Fibroblast of lung (primary cell): ENCODE data around the gene MYLK. TPM values are rescaled to one million over a fixed set of nuclear protein-coding genes. Genes with fewer than 3 reads are reported as not detected.

Experiments used
- DNase-seq, 2 donors: peaks; one replicate each; pipeline versions ENCODE4 v3.0.0 to v3.0.0-alpha.2; 2010; ENCODE audit warnings: low read depth in 2 of 2
- H2AFZ ChIP-seq: 2 replicates; pipeline ENCODE4 v1.5.1; 2012; ENCODE audit warnings: low read length, control low read depth, inconsistent platforms
- H3K27ac ChIP-seq: 2 replicates; pipeline ENCODE4 v1.5.1; 2011; ENCODE audit warnings: low read length, control low read depth; ENCODE audit not compliant: insufficient read depth
- H3K27me3 ChIP-seq: 2 replicates; pipeline ENCODE4 v1.5.1; 2011; ENCODE audit warnings: mild to moderate bottlenecking, low read length; ENCODE audit not compliant: control insufficient read depth, insufficient read depth
- H3K36me3 ChIP-seq: 2 replicates; pipeline ENCODE4 v1.5.1; 2011; ENCODE audit warnings: low read length; ENCODE audit not compliant: control insufficient read depth, insufficient read depth
- H3K4me1 ChIP-seq: 2 replicates; pipeline ENCODE4 v1.5.1; 2011; ENCODE audit warnings: low read length; ENCODE audit not compliant: control insufficient read depth, insufficient read depth; ENCODE audit errors: extremely low read depth
- H3K4me2 ChIP-seq: 2 replicates; pipeline ENCODE4 v1.5.1; 2011; ENCODE audit warnings: low read length, control low read depth; ENCODE audit not compliant: insufficient read depth; ENCODE audit errors: extremely low read depth
- H3K4me3 ChIP-seq, 4 experiments: fragments of 200-600 bp in 1 of 4; sonication (generic) in 1 of 4; replicated peaks in 1 of 4; 2 replicates each; pipeline ENCODE4 v1.5.1; 2011 to 2016; ENCODE audit warnings: low read length in 4 of 4, low read depth in 3 of 4, mild to moderate bottlenecking in 3 of 4, control low read depth in 2 of 4, inconsistent platforms in 1 of 4, mixed read lengths in 1 of 4; ENCODE audit not compliant: insufficient read depth in 1 of 4; ENCODE audit errors: control extremely low read depth in 1 of 4
- H3K79me2 ChIP-seq: 2 replicates; pipeline ENCODE4 v1.5.1; 2012; ENCODE audit warnings: mild to moderate bottlenecking, low read length, inconsistent platforms; ENCODE audit not compliant: control insufficient read depth, insufficient read depth
- H3K9ac ChIP-seq: 2 replicates; pipeline ENCODE4 v1.5.1; 2011; ENCODE audit warnings: mild to moderate bottlenecking, low read length, control low read depth; ENCODE audit not compliant: insufficient read depth
- H3K9me3 ChIP-seq: 2 replicates; pipeline ENCODE4 v1.5.1; 2012; ENCODE audit warnings: low read depth, low read length; ENCODE audit not compliant: control insufficient read depth, insufficient read depth
- H4K20me1 ChIP-seq: 2 replicates; pipeline ENCODE4 v1.5.1; 2011; ENCODE audit warnings: low read length; ENCODE audit not compliant: control insufficient read depth, insufficient read depth; ENCODE audit errors: extremely low read depth
- CTCF ChIP-seq, 2 donors: IDR thresholded peaks in 1 of 2; conservative IDR thresholded peaks in 1 of 2; 1 replicate in 1 of 2; 2 replicates in 1 of 2; pipeline ENCODE4 v1.5.1; 2011 to 2012; ENCODE audit warnings: low read length in 2 of 2, control low read depth in 1 of 2, inconsistent platforms in 1 of 2, low read depth in 1 of 2, mild to moderate bottlenecking in 1 of 2
- EZH2 ChIP-seq: IDR thresholded peaks from 2 replicates; pipeline ENCODE4 v1.5.1; 2012; ENCODE audit warnings: low read length, control low read depth, mild to moderate bottlenecking; ENCODE audit errors: missing control alignments
- polyA plus RNA-seq, 2 donors: library from polyadenylated mRNA; depleted of rRNA in 1 of 2; stranded (reverse) in 1 of 2; unstranded in 1 of 2; fragments of >200 nt; gene quantifications; 2 replicates each; pipeline ENCODE4 v1.2.1, GENCODE V29; 2011 to 2012; ENCODE audit warnings: missing spikeins in 1 of 2
- total RNA-seq: library from RNA; depleted of rRNA; stranded (reverse); fragments of >200 nt; gene quantifications from 2 replicates; pipeline ENCODE4 v1.2.1, GENCODE V29; 2014

Gene MYLK
- total and polyA plus RNA-seq, 2 donors (not counting 1 experiment from before 2014, with no cell fraction given) = 918 to 941 TPM

GRCh38 chr3:123635717-123636116 lies 248.4 kb downstream of the MYLK start:
- H2AFZ ChIP-seq = no peak overlapping the region
- H3K4me3 ChIP-seq = no peak overlapping the region
- TF ChIP-seq CTCF (conservative IDR thresholded peaks at IDR 0.05 in 1 of 2, IDR thresholded peaks at IDR 0.05 in 1 of 2; ENCODE audit: low read depth in 1 of 2, low read length in 2 of 2) (no peak), EZH2 (no peak)
- peaks cover 19% of the 10 kb centered on the region for H3K4me1 ChIP-seq
- H3K27me3 ChIP-seq = no peaks in the 10 kb centered on the region
- no peak overlapping the region for H3K27ac ChIP-seq
- H3K9me3 ChIP-seq = no peaks in the 10 kb centered on the region
- no peaks in the 10 kb centered on the region for H4K20me1 ChIP-seq
- peaks cover 46% of the 10 kb centered on the region for H3K36me3 ChIP-seq
- no peak overlapping the region for H3K4me2 ChIP-seq
- H3K9ac ChIP-seq = no peak overlapping the region
- no peaks in the 10 kb centered on the region for H3K79me2 ChIP-seq
- no peak for DNase-seq

DNA sequence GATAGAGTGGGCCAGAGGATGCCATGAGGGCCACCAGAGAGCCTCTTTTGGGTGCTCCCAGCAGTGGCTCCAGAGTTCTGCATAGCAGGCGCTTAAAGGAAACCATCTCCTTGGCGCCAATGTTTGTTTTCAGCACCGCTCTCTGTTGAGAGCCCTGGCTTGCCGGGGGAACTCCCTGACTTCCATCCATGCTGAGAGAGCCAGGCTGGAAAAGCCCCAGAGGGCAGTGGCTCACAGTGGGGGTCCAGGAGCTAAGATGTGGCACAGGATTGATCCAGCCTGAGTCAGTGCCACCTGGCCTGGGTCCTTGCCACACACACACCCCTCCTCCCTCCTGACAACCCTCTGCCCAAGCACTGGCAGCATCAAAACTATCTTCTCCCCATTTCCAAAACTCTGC lies 248.9 kb downstream of the MYLK start:
- Histone ChIP-seq H3K4me1 (peaks cover 19% of the 10 kb centered on the region), H3K4me2 (no peak overlapping the region), H3K27me3 (no peaks in the 10 kb centered on the region), H2AFZ (no peak overlapping the region), H3K27ac (no peak overlapping the region), H3K36me3 (peaks cover 47% of the 10 kb centered on the region), H3K4me3 (no peak overlapping the region), H3K79me2 (no peaks in the 10 kb centered on the region), H4K20me1 (no peaks in the 10 kb centered on the region), H3K9ac (no peak overlapping the region), H3K9me3 (no peaks in the 10 kb centered on the region)
- no peak for DNase-seq
- TF ChIP-seq EZH2 = no peak
- TF ChIP-seq CTCF (conservative IDR thresholded peaks at IDR 0.05 in 1 of 2, IDR thresholded peaks at IDR 0.05 in 1 of 2; ENCODE audit: low read depth in 1 of 2, low read length in 2 of 2) = no peak

GRCh38 chr3:123634149-123635051 lies 249.7 kb downstream of the MYLK start:
- DNase-seq = peak in 1 of 2 donors; percentile 47
- peaks cover 48% of the 10 kb centered on the region for H3K36me3 ChIP-seq
- no peak overlapping the region for H3K4me2 ChIP-seq
- H4K20me1 ChIP-seq = no peaks in the 10 kb centered on the region
- H3K27ac ChIP-seq = peak overlapping the region; percentile 35
- no peak overlapping the region for H3K4me3 ChIP-seq
- H2AFZ ChIP-seq = no peak overlapping the region
- no peaks in the 10 kb centered on the region for H3K9me3 ChIP-seq
- H3K9ac ChIP-seq = no peak overlapping the region
- peaks cover 19% of the 10 kb centered on the region for H3K4me1 ChIP-seq
- TF ChIP-seq EZH2 = no peak
- no peak for TF ChIP-seq CTCF (conservative IDR thresholded peaks at IDR 0.05 in 1 of 2, IDR thresholded peaks at IDR 0.05 in 1 of 2; ENCODE audit: low read depth in 1 of 2, low read length in 2 of 2)
- no peaks in the 10 kb centered on the region for H3K27me3 ChIP-seq
- H3K79me2 ChIP-seq = no peaks in the 10 kb centered on the region
